GM10266 (cell line): ENCODE data around the gene BTBD19.

Experiments
- DNase-seq: peaks from one replicate; pipeline ENCODE4 v3.0.0; 2012; ENCODE audit errors: extremely low spot score
- TF ChIP-seq, protein P1 (sequence below): IDR thresholded peaks from 2 replicates; pipeline ENCODE4 v1.5.1; 2012; ENCODE audit warnings: mild to moderate bottlenecking, low read depth; ENCODE audit not compliant: control insufficient read depth, insufficient read depth; ENCODE audit errors: missing control alignments

The BTBD19 gene

GRCh38 chr1:44828003-44828651 is 19.8 kb downstream of the BTBD19 start:
- no peak for DNase-seq
- TF ChIP-seq, protein P1, sequence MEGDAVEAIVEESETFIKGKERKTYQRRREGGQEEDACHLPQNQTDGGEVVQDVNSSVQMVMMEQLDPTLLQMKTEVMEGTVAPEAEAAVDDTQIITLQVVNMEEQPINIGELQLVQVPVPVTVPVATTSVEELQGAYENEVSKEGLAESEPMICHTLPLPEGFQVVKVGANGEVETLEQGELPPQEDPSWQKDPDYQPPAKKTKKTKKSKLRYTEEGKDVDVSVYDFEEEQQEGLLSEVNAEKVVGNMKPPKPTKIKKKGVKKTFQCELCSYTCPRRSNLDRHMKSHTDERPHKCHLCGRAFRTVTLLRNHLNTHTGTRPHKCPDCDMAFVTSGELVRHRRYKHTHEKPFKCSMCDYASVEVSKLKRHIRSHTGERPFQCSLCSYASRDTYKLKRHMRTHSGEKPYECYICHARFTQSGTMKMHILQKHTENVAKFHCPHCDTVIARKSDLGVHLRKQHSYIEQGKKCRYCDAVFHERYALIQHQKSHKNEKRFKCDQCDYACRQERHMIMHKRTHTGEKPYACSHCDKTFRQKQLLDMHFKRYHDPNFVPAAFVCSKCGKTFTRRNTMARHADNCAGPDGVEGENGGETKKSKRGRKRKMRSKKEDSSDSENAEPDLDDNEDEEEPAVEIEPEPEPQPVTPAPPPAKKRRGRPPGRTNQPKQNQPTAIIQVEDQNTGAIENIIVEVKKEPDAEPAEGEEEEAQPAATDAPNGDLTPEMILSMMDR = no peak

- no peak for DNase-seq
- TF ChIP-seq, protein P1 = no peak
These were observed 20.6 kb downstream of the BTBD19 start for GRCh38 chr1:44828841-44829440.

DNA sequence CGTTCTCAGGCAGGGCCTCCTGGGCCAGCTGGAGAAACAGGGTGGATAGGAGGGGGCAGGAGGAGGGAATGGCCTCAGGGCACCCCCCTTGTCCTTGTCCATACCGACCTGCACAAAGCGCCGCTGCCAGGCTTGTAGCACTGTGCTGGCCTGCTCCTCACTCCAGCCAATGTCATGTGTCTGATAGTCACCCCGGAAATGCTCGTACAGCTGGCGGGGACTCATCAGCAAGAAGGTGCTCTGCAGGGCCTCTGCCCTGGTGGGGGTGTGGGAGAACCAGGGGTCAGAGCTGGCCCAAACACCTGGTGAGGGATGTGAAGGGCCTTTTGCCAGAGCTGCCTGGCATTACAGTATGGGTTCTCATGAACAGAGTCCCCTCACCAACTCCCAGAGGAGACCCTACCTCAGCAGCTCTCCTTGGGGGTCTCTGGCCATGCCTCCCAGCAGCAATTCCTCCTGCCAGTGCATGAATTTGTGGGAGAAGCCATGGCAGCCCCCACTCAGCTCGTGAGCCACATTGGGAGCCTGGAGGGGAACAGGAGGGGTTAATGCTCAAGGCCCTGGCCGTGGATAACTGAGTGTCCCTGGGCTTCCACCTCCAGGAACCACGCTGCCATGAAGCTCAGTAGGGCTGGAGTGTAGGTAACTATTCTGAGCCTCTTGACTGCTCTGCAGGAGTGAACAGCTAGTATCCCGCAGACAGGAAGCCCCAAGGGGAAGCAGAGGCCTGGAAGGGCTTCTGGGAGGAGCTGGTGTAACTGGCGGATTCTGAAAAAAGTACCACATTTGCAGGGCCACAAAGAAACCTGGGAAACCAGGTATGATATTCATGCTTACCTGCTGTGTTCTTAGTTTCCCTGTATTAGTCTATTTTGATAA is 21.4 kb downstream of the BTBD19 start:
- DNase-seq = no peak
- TF ChIP-seq, protein P1 = no peak

DNA sequence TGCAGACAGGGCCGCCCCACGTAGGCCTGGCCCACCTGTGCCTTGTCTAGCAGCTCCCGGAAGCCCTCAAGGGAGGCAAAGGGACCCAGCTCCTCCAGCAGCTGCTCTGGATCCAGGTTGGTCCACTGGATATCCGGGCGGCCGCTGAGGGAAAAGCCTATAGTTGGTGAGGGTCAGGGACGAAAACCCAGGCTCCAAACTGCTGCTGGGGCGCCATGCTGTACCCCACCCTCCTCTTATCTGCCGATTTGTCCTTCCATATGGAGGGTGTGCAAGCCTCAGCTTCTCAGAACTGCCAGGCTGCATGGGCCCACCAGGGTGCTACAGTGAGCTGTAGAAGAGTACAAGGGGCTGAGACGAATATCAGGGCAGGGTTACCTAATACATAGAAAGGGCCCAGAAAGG is 22.6 kb downstream of the BTBD19 start:
- TF ChIP-seq, protein P1 = peak; percentile 6
- DNase-seq = no peak

DNA sequence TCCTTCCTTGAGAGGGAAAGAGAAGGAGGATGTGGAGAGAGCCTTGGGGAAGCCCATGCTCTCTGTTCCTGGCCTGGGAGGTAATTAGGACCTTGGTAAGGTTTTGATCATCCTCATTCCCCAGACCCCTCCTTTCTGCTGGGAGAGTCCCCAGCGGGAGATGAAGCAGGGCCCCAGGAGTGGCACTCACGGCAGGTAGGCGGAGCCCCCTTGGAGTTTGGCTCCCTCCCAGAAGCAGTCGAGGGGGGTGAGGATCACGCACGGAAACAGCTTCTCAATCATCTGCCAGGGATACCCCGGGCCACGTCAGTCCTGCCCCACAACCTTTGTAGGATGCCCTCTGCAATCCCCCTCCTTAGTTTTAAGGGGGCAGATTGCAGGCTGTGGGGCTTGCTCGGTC is 23.2 kb downstream of the BTBD19 start:
- no peak for DNase-seq
- TF ChIP-seq, protein P1 = no peak

- TF ChIP-seq, protein P1 = no peak
- DNase-seq = no peak
These were observed 23.9 kb downstream of the BTBD19 start for GRCh38 chr1:44832056-44832705.

DNA sequence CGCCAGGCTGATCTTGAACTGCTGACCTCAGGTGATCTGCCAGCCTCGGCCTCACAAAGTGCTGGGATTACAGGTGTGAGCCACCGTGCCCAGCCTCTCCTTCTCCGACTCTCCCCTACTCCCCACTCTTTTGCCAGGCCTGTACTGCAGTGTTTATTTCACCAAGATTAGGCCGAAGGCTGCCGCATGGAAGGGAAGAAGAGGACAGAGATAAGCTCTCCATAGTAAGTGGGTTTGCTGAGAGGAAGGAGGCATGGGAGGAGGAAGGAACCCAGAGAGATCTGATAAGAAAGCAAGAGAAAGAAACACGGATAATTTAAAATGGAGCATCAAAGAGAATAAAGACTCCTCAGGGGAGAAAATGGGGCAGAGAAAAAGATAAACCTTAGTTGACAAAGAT is 26.0 kb downstream of the BTBD19 start:
- DNase-seq = no peak
- TF ChIP-seq, protein P1 = no peak
